GF-D8 (cell line): Measurements from ENCODE around the gene SAXO1.
"Not testable (repeated sequence)": the region's sequence is repeated elsewhere in the genome, so short reads cannot be mapped to it uniquely, and the experiment has no call there.

Experiments used
- DNase-seq: peaks from one replicate; lab custom pipeline; 2025; lab: John Stamatoyannopoulos, UW

Gene SAXO1

DNA sequence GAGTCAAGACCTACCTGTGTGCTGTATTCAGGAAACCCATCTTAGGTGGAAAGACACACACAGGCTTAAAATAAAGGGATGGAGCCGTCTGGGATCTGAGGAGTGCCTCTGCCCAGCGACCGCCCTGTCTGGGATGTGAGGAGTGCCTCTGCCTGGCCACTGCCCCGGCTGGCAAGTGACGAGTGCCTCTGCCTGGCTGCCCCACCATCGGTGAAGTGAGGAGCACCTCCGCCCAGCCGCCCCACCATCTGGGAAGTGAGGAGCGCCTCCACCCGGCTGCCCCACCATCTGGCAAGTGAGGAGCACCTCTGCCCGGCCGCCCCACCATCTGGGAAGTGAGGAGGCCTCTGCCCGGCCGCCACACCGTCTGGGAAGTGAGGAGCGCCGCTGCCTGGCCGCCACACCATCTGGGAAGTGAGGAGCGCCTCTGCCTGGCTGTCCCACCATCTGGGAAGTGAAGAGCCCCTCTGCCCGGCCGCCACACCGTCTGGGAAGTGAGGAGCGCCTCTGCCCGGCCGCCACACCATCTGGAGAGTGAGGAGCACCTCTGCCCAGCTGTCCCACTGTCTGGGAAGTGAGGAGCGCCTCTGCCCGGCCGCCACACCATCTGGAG is 33.7 kb downstream of the SAXO1 start:
- DNase-seq: no peak

DNA sequence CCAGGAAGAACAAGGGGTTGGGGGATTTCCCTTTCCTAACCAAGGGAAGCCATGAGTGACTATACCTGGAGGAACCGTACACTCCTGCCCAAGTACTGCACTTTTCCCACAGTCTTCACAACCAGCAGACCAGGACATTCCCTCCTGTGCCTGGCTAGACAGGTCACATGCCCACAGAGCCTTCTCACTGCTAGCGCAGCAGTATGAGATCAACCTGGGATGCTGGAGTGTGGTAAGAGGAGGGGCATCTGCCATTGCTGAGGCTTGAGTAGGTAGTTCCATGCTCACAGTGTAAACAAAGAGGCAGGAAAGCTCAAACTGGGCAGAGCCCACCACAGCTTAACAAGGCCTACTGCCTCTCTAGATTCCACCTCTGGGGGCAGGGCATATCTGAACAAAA is 35.9 kb downstream of the SAXO1 start:
- no peak for DNase-seq

DNA sequence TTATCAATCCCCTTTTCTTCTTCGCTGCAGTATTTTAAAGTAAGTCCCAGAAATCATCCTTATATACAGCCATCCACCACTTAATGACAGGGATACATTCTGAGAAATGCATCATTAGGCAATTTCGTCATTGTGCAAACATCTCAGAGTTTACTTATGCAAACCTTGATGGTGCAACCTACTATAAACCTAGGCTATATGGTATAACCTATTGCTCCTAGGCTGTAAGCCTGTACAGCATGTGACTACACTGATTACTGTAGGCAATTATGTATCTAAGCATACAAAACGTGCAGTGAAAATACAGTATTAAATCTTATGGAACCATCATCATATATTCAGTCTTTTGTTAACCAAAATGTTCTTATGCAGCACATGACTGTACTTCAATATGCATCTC is 36.8 kb downstream of the SAXO1 start:
- DNase-seq: no peak

DNA sequence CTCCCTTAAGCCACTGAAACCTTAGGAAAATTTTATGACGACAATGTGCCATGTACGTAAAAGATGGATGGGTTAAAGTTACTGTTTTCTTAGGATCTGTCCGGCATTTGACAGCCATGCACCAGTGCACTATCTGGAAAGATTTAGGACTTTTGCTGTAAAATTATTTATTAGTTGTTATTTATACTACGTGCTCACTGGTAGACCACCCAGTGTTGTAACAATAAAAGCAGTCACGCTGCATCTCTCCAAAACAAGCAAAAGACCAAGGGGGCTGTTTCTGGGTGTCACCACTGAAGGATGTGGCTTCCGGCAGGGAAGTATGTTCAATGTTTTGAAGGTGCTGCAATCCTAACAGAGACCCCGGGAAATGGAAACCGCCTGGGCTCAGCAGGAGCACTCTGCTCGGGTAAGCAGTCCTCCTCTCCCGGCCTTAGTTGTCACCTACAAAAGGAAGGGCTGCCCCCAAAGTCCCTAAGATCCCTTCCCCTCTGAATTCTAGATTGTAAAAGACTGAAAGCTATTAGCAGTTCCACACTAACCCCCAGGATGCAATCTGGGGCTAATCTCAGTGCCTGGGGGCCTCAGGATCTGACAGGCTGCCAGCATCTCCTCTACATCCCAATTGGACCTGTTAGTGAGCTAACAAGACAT is 38.6 kb downstream of the SAXO1 start:
- no peak for DNase-seq

DNA sequence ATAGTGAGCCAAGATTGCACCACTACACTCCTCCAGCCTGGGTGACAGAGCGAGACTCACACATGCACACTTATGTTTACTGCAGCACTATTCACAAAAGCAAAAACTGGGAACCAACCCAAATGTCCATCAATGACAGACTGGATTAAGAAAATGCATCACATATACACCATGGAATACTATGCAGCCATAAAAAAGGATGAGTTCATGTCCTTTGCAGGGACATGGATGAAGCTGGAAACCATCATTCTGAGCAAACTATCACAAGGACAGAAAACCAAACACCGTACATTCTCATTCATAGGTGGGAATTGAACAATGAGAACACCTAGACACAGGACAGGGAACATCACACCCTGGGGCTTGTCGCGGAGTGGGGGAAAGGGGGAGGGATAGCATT is 41.8 kb downstream of the SAXO1 start:
- not testable (repeated sequence) for DNase-seq

DNA sequence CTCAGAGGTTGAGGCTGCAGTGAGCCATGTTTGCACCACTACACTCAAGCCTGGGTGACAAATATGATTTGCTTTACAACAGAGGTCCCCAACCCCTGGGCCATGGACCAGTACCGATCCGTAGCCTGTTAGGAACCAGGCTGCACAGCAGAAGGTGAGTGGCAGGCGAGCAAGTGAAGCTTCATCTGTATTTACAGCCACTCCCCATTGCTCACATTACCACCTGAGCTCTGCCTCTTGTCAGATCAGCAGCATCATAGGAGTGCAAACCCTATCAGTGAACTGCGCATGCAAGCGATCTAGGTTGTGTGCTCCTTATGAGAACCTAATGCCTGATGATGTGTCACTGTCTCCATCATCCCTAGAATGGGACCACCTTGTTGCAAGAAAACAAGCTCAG is 42.5 kb downstream of the SAXO1 start:
- no peak for DNase-seq

DNA sequence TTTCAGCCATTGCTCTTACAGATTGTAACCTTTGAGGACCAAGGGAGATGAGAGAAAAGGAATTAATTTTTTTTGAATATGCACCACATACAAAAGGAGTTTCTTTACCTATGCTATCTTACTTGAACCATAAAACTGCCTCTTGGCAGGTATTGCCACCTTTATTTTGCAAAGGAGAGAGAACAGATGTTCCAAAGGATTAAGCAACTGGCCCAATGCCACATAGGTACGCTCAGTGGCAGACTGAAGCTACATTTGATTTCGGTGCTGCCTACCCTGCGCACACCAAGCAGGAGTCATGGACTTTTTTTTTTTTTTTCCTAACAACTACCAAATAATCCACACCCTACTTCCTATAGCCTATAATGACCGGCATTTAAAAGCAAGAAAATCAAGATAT is 43.1 kb downstream of the SAXO1 start:
- DNase-seq: no peak

DNA sequence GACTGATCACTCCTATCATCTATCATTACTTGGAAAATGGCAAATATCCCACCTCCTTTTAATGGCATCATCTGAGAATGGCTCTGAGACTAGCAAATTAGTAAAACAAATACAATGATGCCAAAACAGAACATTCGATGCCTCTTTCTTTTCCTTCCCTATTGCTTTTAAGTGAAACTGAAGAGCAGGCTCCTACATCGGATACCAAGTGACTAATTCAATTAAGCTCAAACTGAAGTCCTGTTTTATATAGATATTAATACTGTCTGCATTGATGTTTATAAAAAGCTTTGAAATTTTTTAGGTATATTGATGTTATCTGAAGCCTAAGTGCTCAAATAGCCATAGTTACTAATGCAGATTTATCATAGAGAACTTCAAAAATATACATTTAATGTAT is 43.9 kb downstream of the SAXO1 start:
- DNase-seq: no peak

DNA sequence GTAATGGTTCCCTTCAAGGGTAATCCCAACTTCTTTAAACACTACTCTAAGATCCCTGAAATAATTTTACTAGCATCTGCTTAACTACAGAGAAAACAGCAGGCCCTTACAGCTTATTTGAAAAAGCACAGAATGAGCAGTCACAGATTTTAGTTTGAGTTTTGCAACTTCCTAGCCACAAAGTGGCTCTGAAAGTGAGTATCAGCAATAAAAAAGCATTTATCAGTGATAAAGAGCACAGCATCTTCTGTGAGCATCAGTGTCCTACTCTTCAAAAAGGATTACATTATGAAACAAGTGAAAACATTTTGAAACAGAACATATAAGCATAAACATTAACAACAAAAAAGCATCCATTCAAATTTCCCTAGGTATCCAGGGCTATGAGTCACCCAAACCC is 45.0 kb downstream of the SAXO1 start:
- no peak for DNase-seq

DNA sequence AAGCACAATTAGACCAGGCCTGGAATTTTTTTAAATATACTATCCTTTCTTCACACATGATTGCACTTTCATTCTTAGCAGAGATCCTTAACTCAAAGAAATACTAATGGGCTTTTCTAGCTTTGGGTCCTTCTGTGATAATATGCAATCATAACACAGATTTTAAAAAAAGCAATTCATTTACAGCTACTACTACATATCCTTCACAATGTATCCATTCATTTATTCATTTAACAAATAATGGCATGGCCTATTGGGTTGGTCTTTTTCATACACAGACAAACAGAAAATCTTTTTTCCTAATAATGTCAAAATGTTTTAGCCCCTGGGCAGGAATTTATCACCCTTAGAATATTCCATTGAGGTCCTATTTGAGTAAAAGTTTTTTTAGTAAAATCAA is 47.0 kb downstream of the SAXO1 start:
- no peak for DNase-seq

DNA sequence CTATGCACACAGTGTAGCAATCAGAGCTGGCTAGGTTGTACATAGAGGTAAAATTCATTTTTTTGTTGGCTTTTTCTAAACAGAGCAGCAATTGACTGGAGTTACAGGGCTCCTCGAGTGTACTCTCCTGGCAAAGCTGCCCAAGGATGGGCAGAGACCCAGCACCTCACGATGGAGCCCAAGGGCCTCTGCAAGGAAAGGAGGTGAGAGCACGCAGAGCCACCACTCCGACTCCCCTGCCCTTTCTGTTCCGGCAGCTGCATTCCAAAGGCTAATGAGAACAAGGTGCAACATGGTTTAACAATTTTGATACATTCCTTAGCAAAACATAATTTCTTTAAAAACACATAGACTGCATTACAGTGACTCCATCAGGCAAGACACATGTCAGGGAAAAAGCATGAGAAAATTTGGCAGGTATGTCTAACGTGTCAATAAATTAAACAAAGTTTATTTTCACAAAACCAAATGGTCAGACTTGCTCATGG is 47.5 kb downstream of the SAXO1 start:
- no peak for DNase-seq

DNA sequence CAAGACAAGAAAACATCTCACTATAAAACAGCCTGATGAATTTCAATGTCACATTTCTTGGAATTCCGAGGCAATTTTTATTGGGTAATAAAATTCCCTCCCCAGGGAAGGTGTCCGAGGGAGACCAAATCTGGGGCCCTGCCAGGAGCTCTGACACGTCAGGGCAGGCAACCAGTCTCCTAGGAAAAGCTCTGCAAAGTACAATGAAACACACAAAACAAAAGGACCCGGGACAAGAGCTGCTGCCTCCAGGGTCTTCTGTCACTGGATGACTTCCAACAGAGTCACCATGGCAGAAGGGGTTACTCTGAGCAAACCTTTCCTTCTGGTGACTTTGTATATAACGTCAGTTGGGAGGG is 50.8 kb downstream of the SAXO1 start:
- DNase-seq: no peak

DNA sequence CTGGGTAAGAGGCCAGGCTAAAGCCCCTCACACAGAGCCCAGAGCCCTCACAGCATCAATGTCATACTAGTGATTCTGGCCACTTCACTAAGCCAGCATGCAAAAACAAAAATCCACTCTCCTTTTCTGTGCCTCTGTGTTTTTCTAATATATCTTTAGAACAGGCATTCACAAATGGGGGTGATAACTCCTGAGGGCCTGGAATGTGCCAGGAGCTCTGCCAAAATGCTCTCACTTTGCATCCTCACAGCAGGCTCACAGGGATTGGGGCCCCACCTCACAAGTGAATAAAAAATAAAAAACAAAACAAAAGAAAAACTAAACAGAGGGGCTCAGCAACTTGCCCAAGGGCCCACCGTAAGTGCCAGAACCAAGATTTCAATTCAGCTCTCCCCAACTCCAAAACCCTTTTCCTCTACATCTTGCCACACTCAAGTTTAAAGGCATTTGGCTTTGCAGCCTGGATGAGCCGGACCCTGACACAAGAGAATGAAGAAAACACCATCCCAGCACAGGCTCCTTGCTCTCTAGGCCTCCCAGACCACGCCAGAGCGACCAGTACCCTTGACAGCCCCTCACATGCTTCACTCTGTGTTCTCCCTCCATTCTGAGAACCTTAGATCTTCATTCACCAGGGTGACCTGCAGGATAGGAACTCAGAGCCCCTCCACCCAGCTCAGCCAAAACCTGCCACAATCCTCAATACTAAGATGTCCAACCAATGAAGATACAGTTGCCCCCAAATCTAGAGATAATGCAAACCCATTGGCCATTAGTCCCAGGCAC is 51.3 kb downstream of the SAXO1 start:
- no peak for DNase-seq

DNA sequence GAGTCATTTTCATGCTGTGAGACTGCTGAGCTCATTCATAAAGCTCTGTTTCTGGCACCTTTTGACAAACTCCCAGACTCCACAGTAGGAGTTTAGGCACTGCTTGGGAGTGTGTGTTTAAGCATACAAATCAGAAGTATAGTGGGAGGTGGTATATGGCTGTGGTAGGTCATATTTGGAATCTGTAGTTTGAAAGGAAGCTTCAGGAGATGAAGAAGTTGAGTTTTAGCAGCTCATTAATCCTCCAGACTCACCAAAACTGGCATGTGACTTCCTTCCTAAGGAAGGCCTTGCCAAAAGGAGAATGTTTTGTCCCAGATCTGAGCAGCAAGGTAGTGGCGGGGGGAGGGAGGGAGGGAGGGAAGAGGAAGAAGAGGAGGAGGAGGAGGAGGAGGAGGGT is 52.8 kb downstream of the SAXO1 start:
- DNase-seq: no peak

DNA sequence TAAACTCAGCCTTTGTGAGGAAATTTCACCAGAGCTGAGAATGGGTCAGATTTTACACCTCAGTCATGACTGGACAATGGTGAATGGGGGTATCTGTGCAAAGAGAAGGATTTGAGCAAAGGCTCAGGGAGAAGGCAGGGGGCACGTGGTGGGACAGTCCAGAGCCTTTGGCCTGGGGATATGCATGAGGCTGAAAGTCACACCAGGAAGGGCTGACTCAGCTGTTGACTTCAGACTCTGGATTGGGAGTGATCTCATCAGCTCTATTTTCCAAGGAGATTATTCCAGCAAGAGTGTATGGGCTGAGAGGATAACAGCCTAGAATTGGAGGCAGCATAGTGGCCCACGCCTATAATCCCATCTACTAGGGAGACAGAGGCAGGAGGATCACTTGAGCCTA is 53.6 kb downstream of the SAXO1 start:
- no peak for DNase-seq

DNA sequence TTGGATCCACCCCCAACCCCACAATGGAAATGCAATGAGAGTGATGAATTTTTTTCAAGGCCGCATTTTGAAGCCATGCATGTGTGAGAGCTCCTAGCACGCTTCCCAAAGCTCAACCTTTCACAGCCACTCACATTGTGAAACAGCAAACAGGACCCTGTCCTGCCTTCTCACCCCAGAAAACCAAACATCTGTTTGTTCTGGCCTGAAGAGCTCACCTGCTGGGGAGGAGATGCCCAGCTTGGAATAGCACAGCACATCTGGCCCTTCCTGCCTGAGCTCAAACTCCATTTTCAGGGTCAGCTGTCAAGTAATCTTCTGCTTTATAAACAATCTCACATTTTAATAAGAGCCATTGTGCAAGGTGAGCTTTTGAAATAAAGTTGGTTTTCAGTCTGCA is 54.8 kb downstream of the SAXO1 start:
- DNase-seq: no peak

DNA sequence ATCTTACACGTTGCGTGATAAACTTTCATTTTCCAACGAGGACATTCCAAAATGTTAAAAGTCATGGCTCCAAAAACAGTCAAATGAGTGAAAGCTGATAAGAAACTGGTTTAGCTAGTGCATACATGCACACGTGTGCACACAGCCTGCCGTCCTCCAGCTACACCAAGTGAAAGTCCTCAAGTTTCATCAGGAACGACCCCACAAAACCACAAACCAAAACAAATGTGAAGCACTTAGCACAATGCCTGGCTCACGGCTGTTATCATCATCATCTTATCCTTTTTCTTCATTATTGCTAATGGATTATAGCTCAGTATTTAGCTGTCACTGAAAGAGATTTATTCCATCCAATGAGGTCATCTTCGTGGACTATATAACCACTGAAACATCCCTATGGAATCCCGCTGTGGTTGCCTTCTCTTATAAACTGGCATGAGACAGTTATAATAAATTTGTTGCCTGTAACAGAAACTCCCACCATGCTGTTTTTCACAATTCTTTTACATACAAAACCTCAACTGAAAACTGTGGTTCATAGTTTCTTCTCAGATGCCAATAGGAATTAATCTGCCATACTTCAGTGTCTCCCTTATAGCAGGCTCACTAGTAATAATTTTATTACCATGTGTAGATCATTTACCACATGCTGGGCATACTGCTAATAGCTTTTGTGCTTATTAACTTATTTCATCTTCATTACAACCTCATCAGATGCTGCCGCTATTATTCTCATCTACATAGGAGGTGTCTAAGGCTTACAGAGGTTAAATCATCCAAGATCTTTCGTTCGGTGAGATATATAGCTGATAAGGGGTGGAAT is 56.1 kb downstream of the SAXO1 start:
- DNase-seq: no peak

DNA sequence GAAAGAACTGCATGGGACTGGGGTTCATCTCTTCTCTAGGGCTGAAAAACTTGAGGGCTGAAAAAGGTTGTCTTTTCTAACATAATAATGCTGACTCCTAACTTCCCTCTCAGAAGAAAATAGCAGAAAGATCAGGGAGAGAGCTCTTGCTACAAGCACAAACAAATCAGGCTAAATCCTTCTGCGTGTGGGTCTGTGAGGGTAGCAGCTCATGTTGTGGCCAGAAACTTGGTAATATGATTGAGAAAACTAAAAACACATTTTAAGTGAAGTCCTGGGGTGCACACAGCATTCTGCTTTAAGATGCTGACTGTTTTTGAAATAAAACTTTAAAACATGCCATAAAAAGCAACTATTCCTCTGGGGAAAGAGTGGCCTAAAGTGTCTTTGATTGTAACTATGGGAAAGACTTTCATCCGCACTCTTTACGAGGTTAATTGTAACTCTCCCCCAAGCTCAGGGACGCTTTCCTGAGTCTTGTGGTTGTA is 56.7 kb downstream of the SAXO1 start:
- no peak for DNase-seq

DNA sequence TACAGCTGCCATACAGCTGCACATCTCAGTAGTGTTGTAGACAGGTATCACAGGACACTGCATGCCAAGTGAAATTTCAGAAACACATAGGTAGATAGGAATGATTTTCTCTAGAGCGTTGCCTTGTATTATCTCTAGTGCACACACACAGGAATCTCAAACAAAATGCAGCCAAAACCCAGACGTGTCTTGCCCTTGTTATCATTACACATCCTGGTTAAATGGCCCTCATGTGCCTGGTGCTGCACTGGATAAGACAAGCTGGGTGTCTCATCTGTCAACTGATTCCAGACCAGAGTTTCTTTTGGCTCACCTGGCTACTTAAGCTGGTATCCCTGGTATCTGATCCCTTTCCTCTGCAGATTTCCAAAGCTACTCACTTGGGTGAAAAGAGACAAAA is 59.7 kb downstream of the SAXO1 start:
- no peak for DNase-seq

DNA sequence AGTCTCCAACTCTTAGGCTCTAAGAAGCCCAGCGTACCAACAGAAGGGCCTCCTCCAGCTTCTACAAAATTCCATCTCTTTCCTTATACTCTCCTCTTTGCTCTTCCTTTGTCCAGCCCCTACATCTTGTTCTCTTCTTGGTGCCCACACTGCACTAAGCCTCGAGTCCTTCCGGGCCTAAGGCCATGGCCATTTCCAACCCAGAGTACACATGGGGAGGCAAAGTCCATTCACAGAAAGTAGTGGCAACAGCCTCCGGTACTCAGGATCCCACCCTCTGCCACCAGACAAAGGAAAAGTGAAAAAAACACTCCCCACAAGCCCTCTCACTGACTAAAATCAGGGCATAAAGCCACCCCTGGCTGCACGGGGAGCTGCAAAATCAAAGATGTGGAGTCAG is 60.3 kb downstream of the SAXO1 start:
- DNase-seq: no peak

DNA sequence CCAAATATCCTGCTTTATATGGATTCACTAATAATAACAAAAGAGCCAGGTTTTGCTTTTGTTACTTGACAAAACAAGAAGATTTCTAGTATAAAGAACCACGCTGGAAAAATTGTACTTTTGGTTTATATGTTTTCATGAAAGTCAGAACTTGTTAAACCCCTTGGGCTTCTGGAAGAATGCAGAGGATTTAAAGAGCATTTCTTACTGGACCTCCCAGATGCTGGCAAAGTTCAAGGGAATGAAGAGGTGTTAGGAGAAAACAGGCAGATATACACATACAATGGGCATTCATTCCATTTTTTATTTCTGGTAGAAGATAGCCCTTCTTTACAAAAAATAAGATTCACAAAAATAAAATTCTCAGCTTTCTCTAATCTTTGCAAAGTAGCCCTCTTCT is 61.1 kb downstream of the SAXO1 start:
- DNase-seq: no peak

DNA sequence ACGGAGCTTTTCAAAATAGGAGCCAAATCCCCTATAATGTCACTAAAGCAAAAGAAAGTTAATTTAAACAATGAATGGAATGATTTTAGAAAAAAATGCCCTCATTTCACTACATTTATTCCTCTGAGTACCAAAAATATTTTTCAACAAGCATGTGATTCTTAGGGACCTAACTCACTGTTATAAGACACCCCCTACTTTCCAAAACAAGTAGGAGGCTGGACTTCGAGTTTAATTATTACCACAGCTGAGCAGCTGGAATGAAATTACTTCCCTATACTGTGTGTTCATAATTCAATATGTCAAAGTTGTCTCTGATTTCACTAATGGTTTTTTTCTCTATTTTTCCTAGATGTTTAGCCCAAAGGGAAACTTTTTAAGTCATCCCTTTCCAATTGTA is 61.6 kb downstream of the SAXO1 start:
- DNase-seq: no peak
